HepG2 (cell line): ENCODE results near the gene PLAC9. TPM values are rescaled to one million over a fixed set of nuclear protein-coding genes. Genes with fewer than 3 reads are reported as not detected.
A peak's percentile ranks its signal among the peaks of the same experiment; 100 is the strongest.

ENCODE experiments used
- ATAC-seq: fragments of 200-7000 bp; cut with Tn5 transposase; 3 replicates; pipeline ENCODE4 v1.9.1; 2020; ENCODE audit warnings: mild to moderate bottlenecking, moderate library complexity
- BruUV-seq: library from RNA; stranded (reverse); fragments of 400-500 nt; replicated peaks from 2 replicates; lab custom pipeline; 2021; lab: Mats Ljungman, UMichigan
- CTCF ChIA-PET: fragments of 300-600 bp; formaldehyde crosslinking; extraction: SDS; loops from one replicate; lab custom pipeline; 2021; ENCODE audit warnings: low total read pairs, inconsistent platforms, low intra/inter-chr PET ratio; lab: Yijun Ruan, JAX
- POLR2A ChIA-PET: fragments of 350-600 bp; sonication (Branson Sonifier 250); formaldehyde crosslinking; loops from one replicate; lab custom pipeline; 2020; ENCODE audit warnings: antibody characterized with exemption, inconsistent platforms; lab: Yijun Ruan, JAX
- DNase-seq: peaks from one replicate; pipeline ENCODE4 v3.0.0-alpha.2; 2015; ENCODE audit warnings: low spot score
- FAIRE-seq: peaks from 3 replicates; lab custom pipeline; 2011; peaks lifted over from hg19 to GRCh38; lab: Jason Lieb, UNC
- H2AFZ ChIP-seq: one replicate; pipeline ENCODE4 v1.6.1; 2011; ENCODE audit warnings: low read length, inconsistent platforms
- H3K27ac ChIP-seq: fragments of 300-600 bp; 3 replicates; pipeline ENCODE4 v1.8.0; 2011; ENCODE audit warnings: mixed run types, mild to moderate bottlenecking, mixed read lengths, low read length, inconsistent platforms; ENCODE audit not compliant: insufficient read depth; ENCODE audit errors: extremely low read length
- H3K27me3 ChIP-seq, 2 experiments: fragments of 200-600 bp in 1 of 2; 2 replicates in 1 of 2; 3 replicates in 1 of 2; pipeline versions ENCODE4 v1.6.0 to v1.8.0; 2011; ENCODE audit warnings: low read length in 2 of 2, mild to moderate bottlenecking in 2 of 2, moderate library complexity in 2 of 2, inconsistent platforms in 1 of 2; ENCODE audit not compliant: insufficient read depth in 2 of 2, control insufficient read depth in 1 of 2
- H3K36me3 ChIP-seq, 2 experiments: fragments of 200-600 bp in 1 of 2; replicated peaks in 1 of 2; 2 replicates in 1 of 2; 3 replicates in 1 of 2; pipeline versions ENCODE4 v1.5.1 to v1.8.0; 2011; ENCODE audit warnings: low read length in 2 of 2, inconsistent platforms in 1 of 2; ENCODE audit not compliant: insufficient read depth in 2 of 2, control insufficient read depth in 1 of 2
- H3K4me1 ChIP-seq: 2 replicates; pipeline ENCODE4 v1.5.1; 2012; ENCODE audit warnings: low read length, inconsistent platforms; ENCODE audit not compliant: insufficient read depth
- H3K4me2 ChIP-seq: 2 replicates; pipeline ENCODE4 v1.6.0; 2011; ENCODE audit warnings: low read depth, low read length, inconsistent platforms
- H3K4me3 ChIP-seq, 3 experiments: fragments of 200-600 bp in 1 of 3; sonication (generic), shearing (Covaris generic) in 1 of 3; replicated peaks in 1 of 3; 2 replicates each; pipeline ENCODE4 v1.5.1; 2011 to 2016; ENCODE audit warnings: low read length in 3 of 3, inconsistent platforms in 2 of 3, low read depth in 2 of 3, mild to moderate bottlenecking in 2 of 3, control low read depth in 1 of 3, mixed read lengths in 1 of 3; ENCODE audit not compliant: insufficient read depth in 1 of 3
- H3K79me2 ChIP-seq: one replicate; pipeline ENCODE4 v1.6.1; 2011; ENCODE audit warnings: low read length, inconsistent platforms; ENCODE audit not compliant: insufficient read depth
- H3K9ac ChIP-seq: 2 replicates; pipeline ENCODE4 v1.6.0; 2011; ENCODE audit warnings: mild to moderate bottlenecking, low read depth, low read length, inconsistent platforms; ENCODE audit not compliant: insufficient read depth
- H3K9me3 ChIP-seq: 2 replicates; pipeline ENCODE4 v1.5.1; 2012; ENCODE audit warnings: mild to moderate bottlenecking, low read length
- H4K20me1 ChIP-seq: 2 replicates; pipeline ENCODE4 v1.6.0; 2011; ENCODE audit warnings: inconsistent platforms, mild to moderate bottlenecking, low read length, moderate library complexity; ENCODE audit not compliant: insufficient read depth
- ATAD3A ChIP-seq: sonication (generic); formaldehyde crosslinking; IDR thresholded peaks from 2 replicates; pipeline ENCODE4 v1.4.0; 2020; ENCODE audit warnings: missing genetic modification reagents
- CREB1 ChIP-seq, 2 experiments: fragments of 450-650 bp in 1 of 2; IDR thresholded peaks; 2 replicates each; pipeline ENCODE4 v1.6.1; 2016 to 2017; ENCODE audit warnings: control low read depth in 1 of 2, mild to moderate bottlenecking in 1 of 2, missing compliant biosample characterization in 1 of 2, missing genetic modification characterization in 1 of 2
- CREB3 ChIP-seq: sonication (generic); formaldehyde crosslinking; IDR thresholded peaks from 2 replicates; pipeline ENCODE4 v1.5.0; 2020; ENCODE audit warnings: missing genetic modification reagents
- ESRRA ChIP-seq: sonication (generic); formaldehyde crosslinking; IDR thresholded peaks from 2 replicates; pipeline ENCODE4 v1.5.1; 2020; ENCODE audit warnings: mild to moderate bottlenecking, low read depth, missing genetic modification reagents
- HMGXB4 ChIP-seq, 2 experiments: sonication (generic) in 1 of 2; formaldehyde crosslinking in 1 of 2; IDR thresholded peaks; 2 replicates each; pipeline versions ENCODE4 v1.4.0 to v1.6.1; 2018 to 2020; ENCODE audit warnings: missing genetic modification reagents in 2 of 2, borderline replicate concordance in 1 of 2, low read depth in 1 of 2, mild to moderate bottlenecking in 1 of 2, missing biosample characterization in 1 of 2
- NFATC3 ChIP-seq: sonication (generic); formaldehyde crosslinking; IDR thresholded peaks from 2 replicates; pipeline ENCODE4 v1.5.1; 2020; ENCODE audit warnings: mild to moderate bottlenecking, missing genetic modification reagents
- NFYC ChIP-seq: IDR thresholded peaks from 2 replicates; pipeline ENCODE4 v1.6.1; 2016; ENCODE audit warnings: missing genetic modification reagents, missing compliant biosample characterization
- TCF7L2 ChIP-seq: IDR thresholded peaks from 2 replicates; pipeline ENCODE4 v1.6.1; 2011; ENCODE audit warnings: mild to moderate bottlenecking, low read depth, low read length, moderate library complexity
- TSC22D2 ChIP-seq: sonication (generic); formaldehyde crosslinking; IDR thresholded peaks from 2 replicates; pipeline ENCODE4 v1.5.1; 2020; ENCODE audit warnings: missing genetic modification reagents, mild to moderate bottlenecking, borderline replicate concordance
- ZNF547 ChIP-seq: sonication (generic); formaldehyde crosslinking; IDR thresholded peaks from 2 replicates; pipeline ENCODE4 v1.5.1; 2020; ENCODE audit warnings: mild to moderate bottlenecking, missing genetic modification reagents
- ZNF704 ChIP-seq: sonication (generic); formaldehyde crosslinking; IDR thresholded peaks from 2 replicates; pipeline ENCODE4 v1.8.1; 2023; ENCODE audit warnings: mild to moderate bottlenecking, inconsistent platforms, moderate library complexity, missing genetic modification reagents, borderline replicate concordance
- WGBS: methylation state at CpG from one replicate; pipeline ENCODE4 v1.1.6; 2017; ENCODE audit warnings: low lambda C conversion rate; 5-methylcytosine and 5-hydroxymethylcytosine counted together
- in situ Hi-C: cut with HindIII; loops from 2 replicates; pipeline ENCODE4 v1.10.0; 2017; ENCODE audit warnings: low pct_unique_long_range_greater_than_20kb; ENCODE audit not compliant: extremely low pct_ligation_motif_present
- intact Hi-C: fragments of 100-400 bp; cut with micrococcal nuclease; formaldehyde crosslinking; loops from one replicate; pipeline ENCODE4 v1.10.0; 2022; ENCODE audit not compliant: unreplicated experiment
- polyA plus RNA-seq, 8 experiments: library from polyadenylated mRNA; depleted of rRNA in 3 of 8; stranded (reverse) in 7 of 8; unstranded in 1 of 8; fragments of >200 nt; fragmentation: Illumina TruSeq in 4 of 8; extraction: Trizol in 4 of 8; gene quantifications; 2 replicates each; pipeline versions ENCODE4 v1.2.1 to v1.2.3, GENCODE V29; 2011 to 2016; ENCODE audit warnings: low read depth in 4 of 8, missing spikeins in 1 of 8, mixed read lengths in 1 of 8; ENCODE audit not compliant: insufficient read depth in 1 of 8
- total RNA-seq, 5 experiments: library from RNA; depleted of rRNA; stranded (reverse); fragments of >200 nt; fragmentation: Illumina TruSeq; extraction: Trizol; gene quantifications; 2 replicates each; pipeline ENCODE4 v1.2.3, GENCODE V29; 2016; ENCODE audit warnings: low read depth in 1 of 5
- TF ChIP-seq, protein P1 (sequence below): sonication (generic); formaldehyde crosslinking; IDR thresholded peaks from 2 replicates; pipeline ENCODE4 v1.4.0; 2020; ENCODE audit warnings: missing genetic modification reagents, borderline replicate concordance

Gene PLAC9
- total and polyA plus RNA-seq, 2 of the 13 experiments (the other 11 are each of a cell fraction or from before 2014, with no cell fraction given): not detected

DNA sequence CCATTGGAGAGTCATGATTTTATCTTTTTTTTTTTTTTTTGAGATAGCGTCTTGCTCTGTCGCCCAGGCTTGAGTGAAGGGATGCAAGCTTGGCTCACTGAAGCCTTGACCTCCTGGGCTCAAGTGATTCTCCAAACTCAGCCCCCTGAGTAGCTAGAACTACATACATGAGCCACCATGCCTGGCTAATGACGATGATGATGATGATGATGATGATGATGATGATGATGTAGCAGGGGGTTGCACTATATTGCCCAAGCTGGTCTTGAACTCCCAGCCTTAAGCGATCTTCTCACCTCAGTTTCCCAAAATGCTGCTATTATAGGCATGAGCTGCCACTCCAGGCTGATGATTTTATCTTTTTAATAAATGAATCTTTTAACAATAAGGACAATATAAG lies 13.9 kb upstream of the PLAC9 start:
- H3K9me3 ChIP-seq: no peaks in the 10 kb centered on the region
- no peak overlapping the region for H3K27ac ChIP-seq
- in situ Hi-C loops: no loop called here
- POLR2A ChIA-PET: no interaction called here
- 72% methylated on average over 4 of the region's 4 CpGs for WGBS
- H3K36me3 ChIP-seq: no peaks in the 10 kb centered on the region
- no peak overlapping the region for H3K4me3 ChIP-seq
- H3K9ac ChIP-seq: no peak overlapping the region
- TF ChIP-seq CREB1 (IDR thresholded peaks at IDR 0.05): peak; percentile 71
- no peak for TF ChIP-seq CREB1 (CRISPR knock-in tag; IDR thresholded peaks at IDR 0.05)
- TF ChIP-seq ZNF704 (CRISPR knock-in tag): no peak
- TF ChIP-seq, protein P1, sequence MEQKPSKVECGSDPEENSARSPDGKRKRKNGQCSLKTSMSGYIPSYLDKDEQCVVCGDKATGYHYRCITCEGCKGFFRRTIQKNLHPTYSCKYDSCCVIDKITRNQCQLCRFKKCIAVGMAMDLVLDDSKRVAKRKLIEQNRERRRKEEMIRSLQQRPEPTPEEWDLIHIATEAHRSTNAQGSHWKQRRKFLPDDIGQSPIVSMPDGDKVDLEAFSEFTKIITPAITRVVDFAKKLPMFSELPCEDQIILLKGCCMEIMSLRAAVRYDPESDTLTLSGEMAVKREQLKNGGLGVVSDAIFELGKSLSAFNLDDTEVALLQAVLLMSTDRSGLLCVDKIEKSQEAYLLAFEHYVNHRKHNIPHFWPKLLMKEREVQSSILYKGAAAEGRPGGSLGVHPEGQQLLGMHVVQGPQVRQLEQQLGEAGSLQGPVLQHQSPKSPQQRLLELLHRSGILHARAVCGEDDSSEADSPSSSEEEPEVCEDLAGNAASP (CRISPR knock-in tag): no peak
- no peak for TF ChIP-seq ZNF547 (CRISPR knock-in tag)
- TF ChIP-seq, all 625 proteins: peak for 1
- CTCF ChIA-PET: no interaction called here
- FAIRE-seq (no peak), ATAC-seq (no peak), DNase-seq (no peak)
- Histone ChIP-seq H3K4me2 (no peak overlapping the region), H3K4me1 (no peaks in the 10 kb centered on the region), H2AFZ (no peak overlapping the region), H3K27me3 (no peaks in the 10 kb centered on the region), H3K79me2 (no peaks in the 10 kb centered on the region), H4K20me1 (no peaks in the 10 kb centered on the region)
- BruUV-seq: no TSS peak
- intact Hi-C loops: no loop called here

- ATAC-seq (no peak), FAIRE-seq (no peak), DNase-seq (no peak)
- ChIA-PET CTCF (no interaction called here), POLR2A (no interaction called here)
- Histone ChIP-seq H3K4me1 (no peaks in the 10 kb centered on the region), H4K20me1 (no peaks in the 10 kb centered on the region), H3K36me3 (no peaks in the 10 kb centered on the region), H2AFZ (no peak overlapping the region), H3K27me3 (no peaks in the 10 kb centered on the region), H3K79me2 (no peaks in the 10 kb centered on the region), H3K9ac (no peak overlapping the region), H3K4me3 (no peak overlapping the region), H3K27ac (no peak overlapping the region), H3K9me3 (no peaks in the 10 kb centered on the region), H3K4me2 (no peak overlapping the region)
- in situ Hi-C loops: no loop called here
- intact Hi-C loops: no loop called here
- BruUV-seq: no TSS peak
- TF ChIP-seq CREB3 (CRISPR knock-in tag) (no peak), ESRRA (CRISPR knock-in tag) (no peak), TSC22D2 (CRISPR knock-in tag) (no peak), NFATC3 (CRISPR knock-in tag) (no peak), NFYC (CRISPR knock-in tag) (no peak), ATAD3A (CRISPR knock-in tag) (no peak), HMGXB4 (CRISPR knock-in tag; IDR thresholded peaks at IDR 0.05; ENCODE audit: borderline replicate concordance in 1 of 2, low read depth in 1 of 2) (no peak), TCF7L2 (no peak)
Measured at GRCh38 chr10:80122110-80122710, 10.3 kb upstream of the PLAC9 start.
